Fibroblast of peridontal ligament (primary cell): ENCODE data around the gene PAGE2.
"Not testable (repeated sequence)": the region's sequence is repeated elsewhere in the genome, so short reads cannot be mapped to it uniquely, and the experiment has no call there.

Source experiments
- DNase-seq: peaks from one replicate; pipeline ENCODE4 v3.0.0-alpha.2; 2010; ENCODE audit errors: extremely low read depth

PAGE2 gene, protein sequence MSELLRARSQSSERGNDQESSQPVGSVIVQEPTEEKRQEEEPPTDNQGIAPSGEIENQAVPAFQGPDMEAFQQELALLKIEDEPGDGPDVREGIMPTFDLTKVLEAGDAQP

DNA sequence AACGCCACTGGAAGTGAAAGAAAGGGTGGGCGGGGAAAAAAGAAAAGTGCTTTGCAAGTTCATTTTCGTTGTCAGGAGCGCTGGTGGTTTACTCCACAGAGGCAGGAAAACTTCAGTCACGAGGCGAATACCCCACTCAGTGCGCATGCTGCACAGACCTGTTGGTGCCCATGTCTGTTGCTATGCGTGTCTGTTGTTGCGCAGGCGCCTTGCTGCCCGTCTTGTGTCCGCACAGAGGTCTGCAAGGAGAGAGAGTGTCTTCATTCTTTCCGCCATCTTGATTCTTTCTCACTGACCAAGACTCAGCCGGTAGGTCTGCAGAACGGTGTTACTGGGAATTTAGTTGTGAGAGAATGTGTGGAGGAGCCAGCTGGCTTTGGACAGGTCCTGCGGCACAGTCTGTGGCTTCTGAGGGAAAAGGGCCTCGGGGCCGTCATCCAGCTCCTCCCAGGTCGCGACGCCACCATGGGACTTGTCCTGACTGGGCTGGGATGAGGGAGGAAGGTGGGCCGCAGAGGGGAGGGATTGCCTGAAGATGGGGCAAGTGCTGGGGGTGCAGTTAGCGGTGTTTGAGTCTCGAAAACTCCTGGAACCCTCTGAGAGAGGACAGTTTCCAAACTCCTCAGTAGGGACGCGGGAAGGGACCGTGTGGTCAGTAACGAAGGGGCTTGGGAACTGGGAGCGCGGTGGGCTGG is at the start of gene PAGE2:
TSS of gene PAGE2 (plus strand) at position 224 of the 695 bp plus-strand sequence. CDS start 1,003 bp downstream, outside the sequence.
- DNase-seq = no peak

DNA sequence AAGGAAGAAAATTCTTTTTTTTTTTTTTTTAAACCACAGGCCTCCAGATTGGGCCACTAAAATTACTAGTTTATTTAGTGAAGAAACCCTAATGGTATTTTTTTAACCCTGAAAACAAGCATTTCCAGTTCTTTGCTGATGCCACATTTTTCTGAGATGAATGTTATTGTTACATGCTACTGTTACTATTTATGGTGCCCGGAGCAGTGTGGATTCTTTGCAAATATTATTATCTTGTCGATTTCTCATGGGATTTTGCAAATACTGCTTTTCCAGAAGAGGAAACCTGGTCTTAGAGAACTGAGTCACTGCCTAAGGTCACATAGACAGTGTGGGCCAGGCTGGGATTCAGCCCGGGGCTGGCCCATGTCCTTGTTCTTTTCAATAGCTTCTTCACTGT is 49.3 kb upstream of the PAGE2 start:
- no peak for DNase-seq

DNA sequence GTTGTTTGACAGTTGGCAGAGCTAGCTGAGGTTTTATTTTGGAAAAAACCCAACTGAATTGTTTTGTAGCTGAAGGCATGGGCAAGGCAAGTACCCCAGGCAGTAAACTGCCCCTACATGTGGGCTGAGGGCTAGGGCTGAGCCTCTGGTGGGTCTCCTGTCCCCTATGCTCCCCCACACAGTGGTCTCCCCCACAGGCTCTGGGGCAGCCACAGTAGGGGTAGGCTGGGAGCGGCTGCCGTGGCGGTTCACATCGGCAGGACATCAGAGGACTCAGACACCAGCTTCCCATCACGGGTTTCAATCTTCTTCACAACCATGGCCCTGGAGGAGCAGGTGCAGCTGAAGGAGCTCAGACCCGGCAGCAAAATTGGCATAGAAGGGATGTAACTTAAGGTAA is 47.3 kb upstream of the PAGE2 start:
- DNase-seq = no peak

DNA sequence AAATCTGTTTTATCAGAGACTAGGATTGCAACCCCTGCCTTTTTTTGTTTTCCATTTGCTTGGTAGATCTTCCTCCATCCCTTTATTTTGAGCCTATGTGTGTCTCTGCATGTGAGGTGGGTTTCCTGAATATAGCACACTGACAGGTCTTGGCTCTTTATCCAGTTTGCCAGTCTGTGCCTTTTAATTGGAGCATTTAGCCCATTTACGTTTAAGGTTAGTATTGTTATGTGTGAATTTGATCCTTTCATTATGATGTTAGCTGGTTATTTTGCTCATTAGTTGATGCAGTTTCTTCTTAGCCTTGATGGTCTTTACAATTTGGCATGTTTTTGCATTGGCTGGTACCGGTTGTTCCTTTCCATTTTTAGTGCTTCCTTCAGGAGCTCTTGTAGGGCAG is 38.2 kb upstream of the PAGE2 start:
- not testable (repeated sequence) for DNase-seq

DNA sequence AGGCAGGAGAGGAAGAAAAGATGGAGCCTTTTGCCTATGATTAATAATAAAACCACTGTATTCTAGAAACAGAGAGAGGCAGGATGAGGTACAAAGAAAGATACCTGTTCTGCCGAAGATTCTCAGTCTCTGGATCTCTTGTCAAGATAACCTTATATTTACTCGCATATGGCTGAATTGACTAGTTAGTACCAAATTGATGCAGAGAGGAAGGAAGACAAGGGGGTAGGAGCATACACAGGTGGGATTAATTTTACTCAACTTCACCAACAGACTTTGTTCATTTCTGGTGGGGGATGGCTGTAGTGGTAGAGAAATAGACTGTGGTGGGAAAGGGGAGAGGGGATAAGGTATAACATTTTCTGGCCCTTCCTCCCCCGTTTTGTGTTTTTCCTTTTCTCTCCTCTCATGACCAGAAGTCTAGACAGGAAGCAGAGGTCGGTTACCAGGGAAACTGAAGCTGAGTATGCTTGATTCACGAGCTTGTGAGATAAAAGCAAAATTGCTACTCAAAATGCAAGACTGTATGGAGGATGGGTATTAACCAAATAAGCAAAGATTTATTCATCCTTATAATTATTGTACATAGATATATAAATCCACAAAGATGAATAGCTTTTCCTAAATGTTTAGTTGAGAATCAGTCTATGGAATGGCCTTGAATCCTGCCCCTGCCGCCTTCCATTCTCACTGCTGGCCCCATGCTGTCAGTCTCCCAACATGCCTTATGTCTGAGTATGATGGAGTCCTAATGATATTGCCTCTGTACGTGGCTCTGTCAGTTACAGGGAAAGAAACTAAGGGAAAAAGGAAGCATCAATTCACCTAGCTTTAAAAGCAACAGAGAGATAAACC is 31.8 kb upstream of the PAGE2 start:
- DNase-seq = peak; percentile 1

DNA sequence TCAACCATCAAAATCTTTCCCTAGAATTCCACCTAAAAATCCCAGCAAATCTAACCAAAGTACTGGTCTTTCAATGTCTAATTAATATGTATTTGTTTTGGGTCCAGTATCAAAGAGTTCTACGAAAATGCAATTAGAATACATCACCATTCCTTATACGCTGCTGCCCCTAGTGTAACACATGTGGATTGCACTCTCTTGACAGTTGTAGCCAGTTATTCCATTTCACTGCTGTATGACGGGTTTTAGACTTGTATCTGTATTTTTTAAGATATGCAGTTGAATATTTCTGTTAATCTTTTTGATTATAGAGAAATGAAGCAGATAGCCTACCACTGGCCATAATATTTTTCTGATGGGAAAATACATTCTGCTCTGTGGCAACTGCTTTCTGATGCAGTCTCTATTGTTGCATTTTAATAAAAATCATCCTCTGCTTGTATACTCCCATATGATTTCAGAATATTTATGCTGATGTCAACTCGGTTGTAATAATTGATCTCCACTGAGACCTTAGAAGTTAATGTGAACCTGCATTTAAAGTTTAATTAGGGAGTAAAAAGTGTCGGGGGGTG is 31.1 kb upstream of the PAGE2 start:
- peak; percentile 50 for DNase-seq

DNA sequence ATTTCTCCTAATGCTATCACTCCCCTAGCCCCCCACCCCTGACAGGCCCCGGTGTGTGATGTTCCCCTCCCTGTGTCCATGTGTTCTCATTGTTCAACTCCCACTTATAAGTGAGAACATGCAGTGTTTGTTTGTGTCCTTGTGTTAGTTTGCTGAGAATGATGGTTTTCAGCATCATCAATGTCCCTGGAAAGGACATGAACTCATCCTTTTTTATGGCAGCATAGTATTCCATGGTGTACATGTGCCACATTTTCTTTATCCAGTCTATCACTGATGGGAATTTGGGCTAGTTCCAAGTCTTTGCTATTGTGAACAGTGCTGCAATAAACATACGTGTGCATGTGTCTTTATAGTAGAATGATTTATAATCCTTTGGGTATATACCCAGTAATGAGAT is 21.6 kb upstream of the PAGE2 start:
- not testable (repeated sequence) for DNase-seq

DNA sequence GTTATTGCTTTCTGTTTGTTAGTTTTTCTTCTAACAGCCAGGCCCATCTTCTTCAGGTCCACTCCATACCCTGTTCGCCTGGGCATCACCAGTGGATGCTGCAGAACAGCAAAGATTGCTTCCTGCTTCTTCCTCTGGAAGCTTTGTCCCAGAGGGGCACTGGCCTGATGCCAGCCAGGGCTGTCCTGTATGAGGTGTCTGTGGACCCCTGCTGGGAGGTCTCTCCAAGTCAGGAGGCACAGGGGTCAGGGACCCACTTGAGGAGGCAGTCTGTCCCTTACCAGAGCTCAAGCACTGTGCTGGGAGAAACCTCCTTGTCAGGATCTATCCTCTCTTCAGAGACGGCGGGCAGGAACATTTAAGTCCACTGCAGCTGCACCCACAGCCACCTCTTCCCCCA is 16.5 kb upstream of the PAGE2 start:
- DNase-seq = no peak

DNA sequence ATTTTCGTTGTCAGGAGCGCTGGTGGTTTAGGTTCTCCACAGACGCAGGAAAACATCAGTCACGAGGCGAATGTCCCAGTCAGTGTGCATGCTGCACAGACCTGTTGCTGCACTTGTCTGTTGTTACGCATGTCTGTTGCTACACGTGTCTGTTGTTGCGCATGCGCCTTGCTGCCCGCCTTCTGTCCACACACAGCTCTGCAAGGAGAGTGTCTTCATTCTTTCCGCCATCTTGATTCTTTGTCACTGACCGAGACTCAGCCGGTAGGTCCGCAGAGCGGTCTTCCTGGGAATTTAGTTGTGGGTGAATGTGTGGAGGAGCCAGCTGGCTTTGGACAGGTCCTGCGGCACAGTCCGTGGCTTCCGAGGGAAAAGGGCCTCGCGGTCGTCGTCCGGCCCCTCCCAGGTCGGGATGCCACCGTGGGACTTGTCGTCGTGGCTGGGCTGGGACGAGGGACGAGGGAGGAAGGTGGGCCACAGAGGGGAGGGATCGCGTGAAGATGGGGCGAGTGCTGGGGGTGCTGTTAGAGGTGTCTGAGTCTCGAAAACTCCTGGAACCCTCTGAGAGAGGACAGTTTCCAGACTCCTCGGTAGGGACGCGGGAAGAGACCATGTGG is 13.9 kb upstream of the PAGE2 start, which contains the start of gene PAGE2B:
TSS of gene PAGE2B (plus strand) at position 180 of the 617 bp plus-strand sequence. CDS start 1,012 bp downstream, outside the sequence.
- DNase-seq = no peak

DNA sequence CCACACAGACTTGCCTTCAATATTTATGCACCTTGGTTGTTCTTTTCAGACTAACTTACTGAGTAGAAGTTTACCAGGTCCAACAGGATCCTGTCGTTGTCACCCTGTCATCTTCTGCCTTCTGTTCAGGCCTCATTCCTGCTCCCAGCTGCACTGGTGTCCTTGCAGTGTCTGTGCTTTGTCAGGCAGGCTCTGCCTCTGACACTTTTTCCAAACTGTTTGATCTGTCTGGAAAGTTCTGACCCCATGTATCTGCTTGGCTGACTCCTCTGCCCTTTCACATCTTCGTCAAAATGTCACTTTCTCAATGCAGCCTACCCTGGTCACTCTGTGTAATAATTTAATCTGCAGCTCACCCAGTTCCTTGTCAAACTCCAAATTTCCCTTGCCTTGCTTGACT is 9.9 kb downstream of the PAGE2 start:
- DNase-seq = no peak

DNA sequence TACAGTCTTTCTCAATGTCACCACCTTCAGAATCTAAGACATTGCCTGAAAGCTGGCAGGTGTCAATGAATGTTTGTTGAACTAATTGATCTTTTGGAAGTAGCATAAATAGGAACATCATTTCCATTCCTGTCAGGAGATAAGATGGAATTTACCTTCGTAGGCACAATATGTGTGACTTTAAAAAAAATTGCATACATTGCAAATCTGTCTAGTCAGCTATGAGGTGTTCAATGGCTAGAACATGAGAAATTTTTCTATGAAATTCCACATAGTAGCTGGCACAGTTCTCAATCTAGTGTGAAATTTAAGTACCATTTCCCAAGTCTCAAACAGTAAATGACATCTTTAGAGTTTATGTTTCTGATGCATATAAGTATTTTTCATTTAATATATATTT is 10.3 kb downstream of the PAGE2 start:
- no peak for DNase-seq

DNA sequence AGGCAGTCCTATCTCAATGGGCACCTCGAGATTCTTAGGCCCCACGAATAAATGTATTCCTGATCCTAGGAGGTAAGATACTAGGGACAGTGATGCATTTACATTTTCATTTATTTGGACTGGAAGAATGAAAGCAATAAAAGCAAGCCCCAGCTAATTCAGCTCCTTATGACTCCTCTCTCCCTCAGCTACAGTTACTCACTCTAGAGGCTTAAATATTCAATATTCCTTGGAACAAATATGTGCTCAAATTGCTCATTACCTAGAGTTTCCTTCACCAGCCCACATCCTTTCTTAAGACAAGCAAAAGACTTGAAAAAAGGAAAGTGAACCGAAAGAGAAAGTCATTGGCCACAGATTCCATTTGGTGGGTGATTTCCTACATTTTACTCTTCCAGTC is 13.9 kb downstream of the PAGE2 start:
- DNase-seq = no peak

DNA sequence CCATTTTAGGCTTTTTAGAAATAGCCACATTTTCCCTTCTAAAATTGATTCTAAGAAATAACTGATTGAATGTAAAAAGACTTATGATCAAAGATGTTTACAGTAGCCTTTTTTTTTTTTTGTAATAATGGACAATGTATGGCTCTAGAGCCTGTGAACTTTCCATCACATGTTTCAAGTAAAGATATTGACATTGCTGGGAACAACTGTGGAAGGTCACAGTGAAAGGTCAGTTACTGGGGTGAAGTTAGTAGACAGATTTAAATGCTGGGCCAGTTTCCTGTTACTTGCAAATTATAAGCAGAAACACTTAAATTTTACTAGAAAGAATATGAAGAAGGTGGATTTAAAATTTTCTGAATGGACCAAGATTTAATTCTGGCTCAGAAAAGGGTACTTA is 18.4 kb downstream of the PAGE2 start:
- no peak for DNase-seq

DNA sequence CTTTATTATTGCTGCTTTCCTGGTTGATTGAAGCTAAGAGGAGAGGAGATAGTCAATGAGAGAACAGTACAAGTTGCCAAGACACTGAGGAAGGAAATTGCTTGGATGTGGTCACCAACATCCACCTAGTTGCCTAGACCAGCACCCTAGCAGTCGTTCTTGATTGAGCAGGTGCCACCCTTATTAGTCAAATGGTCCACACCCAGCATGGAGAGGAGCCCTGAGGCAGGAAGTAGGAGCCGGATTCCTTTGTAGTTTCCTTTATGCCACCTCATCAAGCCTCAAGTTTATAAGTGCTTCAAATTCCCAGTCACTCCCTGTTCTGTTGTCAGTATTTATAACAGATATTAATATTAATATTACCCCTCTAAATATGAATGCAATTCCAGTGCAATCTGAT is 19.1 kb downstream of the PAGE2 start:
- DNase-seq = no peak

DNA sequence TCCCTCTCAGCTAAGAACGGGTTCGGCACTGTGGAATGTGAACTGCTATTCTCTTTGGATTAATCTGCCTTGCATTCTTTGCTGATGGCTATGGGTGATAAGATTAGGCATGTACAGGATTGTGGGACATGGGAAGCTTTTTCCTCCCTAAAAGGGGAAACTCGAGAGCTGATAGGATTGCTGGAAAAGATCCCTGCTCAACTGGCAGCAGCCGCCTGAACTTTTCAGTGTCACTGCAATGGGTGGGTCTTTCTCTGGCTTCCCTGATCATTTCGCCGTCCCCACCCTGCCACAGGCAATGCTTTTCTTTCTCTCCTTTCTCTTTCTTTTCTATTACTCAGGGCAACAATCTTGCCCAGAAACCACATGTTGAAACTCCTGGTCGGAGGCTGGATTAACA is 20.5 kb downstream of the PAGE2 start:
- no peak for DNase-seq

DNA sequence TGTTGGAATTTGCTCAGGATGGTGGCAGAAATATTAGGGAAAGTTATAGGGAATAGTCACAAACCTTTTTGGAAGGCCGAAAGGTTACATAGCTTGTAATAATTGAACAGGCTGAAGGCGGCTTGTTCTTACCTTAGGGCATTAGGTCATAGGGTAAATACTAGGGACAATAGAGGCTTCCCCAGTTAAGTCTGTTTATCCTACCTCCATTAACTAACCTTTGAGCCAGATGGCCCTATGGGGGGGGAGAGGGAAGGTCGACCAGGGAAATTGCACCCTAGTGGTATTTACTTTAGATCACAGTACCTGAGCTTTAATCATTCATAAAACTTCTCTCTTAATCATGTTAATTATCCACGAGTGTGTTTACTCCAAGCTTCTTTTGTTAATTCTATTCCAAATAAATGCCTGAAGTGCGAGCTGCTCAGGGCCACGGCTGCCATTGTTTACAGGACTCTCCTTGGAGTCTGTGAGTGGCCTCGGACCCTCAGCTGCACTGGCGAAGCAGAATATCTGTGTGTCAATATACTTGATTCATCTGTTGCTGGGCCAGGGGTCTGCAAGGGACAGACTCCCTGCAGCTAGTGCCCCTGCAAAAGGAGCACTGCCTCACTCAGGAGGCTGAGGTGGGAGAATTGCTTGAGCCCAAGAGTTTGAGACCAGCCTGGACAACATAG is 22.9 kb downstream of the PAGE2 start:
- DNase-seq = no peak

DNA sequence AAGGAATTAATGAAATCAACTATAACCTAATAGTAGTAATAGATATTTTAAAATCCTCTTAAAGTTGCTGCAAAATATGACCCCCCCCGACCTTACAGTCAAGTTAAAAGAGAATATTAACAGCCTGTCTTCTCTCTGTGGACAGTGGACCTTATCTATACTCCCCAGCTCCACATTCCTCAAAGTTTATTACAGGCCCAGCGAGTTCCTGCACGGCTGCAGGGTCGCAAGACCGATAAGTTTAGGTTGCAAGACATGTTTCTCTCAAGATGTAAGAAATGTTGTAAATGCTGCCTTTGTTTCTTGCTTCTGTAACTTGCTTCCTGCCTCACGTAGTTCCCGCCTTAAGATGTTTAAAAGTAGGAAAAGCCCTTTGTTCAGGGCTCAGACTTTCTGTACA is 27.8 kb downstream of the PAGE2 start:
- DNase-seq = not testable (repeated sequence)

DNA sequence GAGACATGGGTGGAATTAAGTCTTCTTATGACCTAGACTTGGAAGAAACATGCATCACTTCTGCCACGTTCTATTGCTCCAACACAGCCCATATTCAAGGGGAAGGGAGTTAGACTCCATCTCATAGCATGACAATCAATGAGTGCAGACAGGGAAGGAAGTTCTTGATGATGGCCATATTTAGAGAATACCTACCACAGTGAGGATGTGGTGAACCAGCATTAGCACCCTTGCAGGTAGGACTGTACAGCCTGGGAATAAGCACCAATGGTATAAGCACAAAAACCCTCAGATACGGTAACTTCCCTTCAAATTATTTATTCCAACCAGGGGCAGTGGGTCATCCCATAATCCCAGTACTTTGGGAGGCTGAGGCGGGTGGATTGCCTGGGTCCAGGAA is 29.8 kb downstream of the PAGE2 start:
- DNase-seq = no peak

DNA sequence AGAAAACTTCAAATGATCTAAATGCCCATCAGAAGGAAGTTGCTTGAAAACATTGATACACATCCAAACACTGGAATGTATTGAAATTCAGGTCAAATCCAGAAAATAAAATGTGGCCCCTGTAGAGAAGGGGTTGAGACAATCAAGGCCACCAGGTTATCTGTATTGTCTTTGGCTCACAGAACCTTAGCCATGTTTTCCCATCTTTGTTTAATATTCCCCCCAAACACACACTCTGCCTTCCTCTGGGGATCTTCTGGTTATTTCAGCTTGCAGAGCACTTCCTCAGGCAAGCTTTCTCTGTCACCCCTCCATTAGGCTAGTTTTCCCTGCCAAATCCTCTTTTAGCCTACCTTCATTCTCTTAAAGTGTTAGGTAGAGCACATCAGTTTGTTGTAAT is 30.5 kb downstream of the PAGE2 start:
- DNase-seq = no peak

DNA sequence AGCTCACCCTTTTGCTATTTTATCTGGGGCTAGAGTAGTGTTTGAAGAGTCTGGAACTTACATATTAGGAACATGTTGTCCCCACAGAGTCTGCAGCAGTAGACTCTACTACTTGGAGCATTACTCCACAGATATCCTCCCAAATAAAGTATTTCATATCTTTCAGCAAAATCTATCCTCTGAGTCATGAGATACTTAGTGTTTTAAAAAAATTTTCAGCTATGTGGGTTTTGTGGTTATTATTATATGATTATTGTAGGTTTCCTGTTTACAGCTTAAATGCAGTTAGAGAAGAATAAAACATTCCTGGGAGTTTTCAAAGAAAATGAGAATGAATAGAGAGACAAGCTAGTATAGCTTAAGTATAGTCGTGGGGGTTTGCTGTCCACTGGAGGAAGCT is 30.9 kb downstream of the PAGE2 start:
- DNase-seq = no peak

DNA sequence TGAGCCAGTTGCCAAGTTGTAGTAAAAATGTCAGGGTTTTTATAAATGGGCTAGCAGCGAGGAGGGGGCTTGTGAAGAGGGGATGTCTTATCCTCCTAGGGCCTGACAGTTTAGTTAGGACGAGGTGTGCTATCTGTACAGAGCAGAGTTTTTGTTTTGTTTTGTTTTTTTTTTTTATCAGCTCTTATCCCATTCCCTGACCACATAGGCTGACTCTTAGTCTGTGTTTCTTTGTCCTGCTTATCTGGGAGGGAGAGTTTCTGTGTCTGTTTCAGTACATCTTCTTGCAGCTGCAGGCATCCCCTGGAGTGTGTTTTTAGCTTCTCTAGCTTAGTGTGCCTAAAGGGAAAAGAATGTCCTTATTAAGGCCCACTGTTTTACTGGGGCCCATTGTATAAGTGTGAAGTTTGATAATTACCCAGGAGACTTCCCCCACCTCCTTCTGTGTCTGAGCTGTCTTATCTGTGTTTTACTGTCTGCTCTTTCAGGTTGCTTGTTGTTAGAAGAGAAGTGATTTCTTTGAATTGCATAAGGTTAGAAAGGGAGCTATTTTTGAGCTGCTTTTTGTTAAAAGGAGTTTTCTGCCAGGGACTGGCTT is 32.0 kb downstream of the PAGE2 start:
- DNase-seq = no peak
